Hepatocyte (in vitro differentiated cells): ENCODE results near the gene EIF3L. TPM values are rescaled to one million over a fixed set of nuclear protein-coding genes. Genes with fewer than 3 reads are reported as not detected.

Source experiments
- DNase-seq: peaks from one replicate; pipeline ENCODE4 v3.0.0-alpha.2; 2016; ENCODE audit warnings: low spot score
- H2AFZ ChIP-seq: fragments of 200-600 bp; sonication (generic); 2 replicates; pipeline ENCODE4 v1.6.0; 2016; ENCODE audit warnings: antibody characterized with exemption, mild to moderate bottlenecking
- H3K27ac ChIP-seq: fragments of 200-600 bp; sonication (generic); 2 replicates; pipeline ENCODE4 v1.5.1; 2016; ENCODE audit warnings: mild to moderate bottlenecking
- H3K27me3 ChIP-seq: fragments of 200-600 bp; sonication (generic); 2 replicates; pipeline ENCODE4 v1.6.1; 2016
- H3K36me3 ChIP-seq: fragments of 200-600 bp; sonication (generic); replicated peaks from 2 replicates; pipeline ENCODE4 v1.5.1; 2016; ENCODE audit warnings: low read depth; ENCODE audit not compliant: insufficient read depth
- H3K4me1 ChIP-seq: fragments of 200-600 bp; sonication (generic); 2 replicates; pipeline ENCODE4 v1.5.1; 2016; ENCODE audit warnings: mild to moderate bottlenecking, moderate library complexity; ENCODE audit not compliant: insufficient read depth
- H3K4me2 ChIP-seq: fragments of 200-600 bp; sonication (generic); 2 replicates; pipeline ENCODE4 v1.6.0; 2016
- H3K4me3 ChIP-seq: fragments of 200-600 bp; sonication (generic); 2 replicates; pipeline ENCODE4 v1.5.1; 2016; ENCODE audit warnings: mild to moderate bottlenecking
- H3K79me2 ChIP-seq: fragments of 200-600 bp; sonication (generic); 2 replicates; pipeline ENCODE4 v1.6.0; 2017; ENCODE audit warnings: mild to moderate bottlenecking
- H3K9me2 ChIP-seq: fragments of 200-600 bp; sonication (generic); replicated peaks from 2 replicates; pipeline ENCODE4 v1.6.0; 2017; ENCODE audit warnings: mild to moderate bottlenecking; ENCODE audit not compliant: insufficient read depth
- H3K9me3 ChIP-seq: fragments of 200-600 bp; sonication (generic); 2 replicates; pipeline ENCODE4 v1.5.1; 2016; ENCODE audit warnings: low read depth, mild to moderate bottlenecking
- H4K20me1 ChIP-seq: fragments of 200-600 bp; sonication (generic); 2 replicates; pipeline ENCODE4 v1.6.0; 2016; ENCODE audit warnings: mild to moderate bottlenecking; ENCODE audit not compliant: insufficient read depth, poor library complexity, severe bottlenecking
- CTCF ChIP-seq: fragments of 200-600 bp; sonication (generic); IDR thresholded peaks from 2 replicates; pipeline ENCODE4 v1.5.1; 2016; ENCODE audit warnings: antibody characterized with exemption, mild to moderate bottlenecking; ENCODE audit not compliant: poor library complexity
- EZH2 ChIP-seq: fragments of 200-600 bp; sonication (generic); IDR thresholded peaks from 2 replicates; pipeline ENCODE4 v1.6.1; 2016; ENCODE audit warnings: antibody characterized with exemption, mild to moderate bottlenecking, borderline replicate concordance
- EZH2phosphoT487 ChIP-seq: fragments of 200-600 bp; sonication (generic); IDR thresholded peaks from one replicate; pipeline ENCODE4 v1.6.1; 2018; ENCODE audit warnings: antibody characterized with exemption, mild to moderate bottlenecking, low read depth, moderate library complexity; ENCODE audit not compliant: unreplicated experiment, severe bottlenecking
- WGBS: methylation state at CpG from one replicate; pipeline ENCODE4 v1.1.6; 2016; ENCODE audit warnings: low lambda C conversion rate; ENCODE audit errors: missing lambda C conversion rate; 5-methylcytosine and 5-hydroxymethylcytosine counted together
- polyA plus RNA-seq: library from polyadenylated mRNA; unstranded; fragments of >200 nt; fragmentation: Nextera tagmentation; extraction: Ambion mirVana; gene quantifications from 2 replicates; pipeline ENCODE4 v1.2.1, GENCODE V29; 2016
- total RNA-seq: library from RNA; depleted of rRNA; stranded (reverse); fragments of >200 nt; gene quantifications from 2 replicates; pipeline ENCODE4 v1.2.3, GENCODE V29; 2014

Gene EIF3L
- total and polyA plus RNA-seq, 2 experiments from 2014 or later: 172 to 365 TPM

- H2AFZ ChIP-seq: no peak overlapping the region
- WGBS: 94% methylated on average over 3 of the region's 3 CpGs
- H3K4me2 ChIP-seq: no peak overlapping the region
- no peaks in the 10 kb centered on the region for H3K4me1 ChIP-seq
- DNase-seq: no peak
- H3K27me3 ChIP-seq: no peaks in the 10 kb centered on the region
- no peaks in the 10 kb centered on the region for H3K9me3 ChIP-seq
- H4K20me1 ChIP-seq: no peaks in the 10 kb centered on the region
- H3K27ac ChIP-seq: no peak overlapping the region
- no peaks in the 10 kb centered on the region for H3K36me3 ChIP-seq
- TF ChIP-seq CTCF: no peak
- TF ChIP-seq EZH2: no peak
- no peak for TF ChIP-seq EZH2phosphoT487
- H3K79me2 ChIP-seq: no peaks in the 10 kb centered on the region
- H3K4me3 ChIP-seq: no peak overlapping the region
- H3K9me2 ChIP-seq: no peaks in the 10 kb centered on the region
These were observed 76.1 kb downstream of the EIF3L start for GRCh38 chr22:37925330-37925729.

- Histone ChIP-seq H3K4me1 (no peaks in the 10 kb centered on the region), H3K27ac (no peak overlapping the region), H3K79me2 (no peaks in the 10 kb centered on the region), H4K20me1 (no peaks in the 10 kb centered on the region), H3K36me3 (no peaks in the 10 kb centered on the region), H2AFZ (no peak overlapping the region), H3K9me2 (no peaks in the 10 kb centered on the region), H3K9me3 (no peaks in the 10 kb centered on the region), H3K4me2 (no peak overlapping the region), H3K4me3 (no peak overlapping the region), H3K27me3 (no peaks in the 10 kb centered on the region)
- no peak for DNase-seq
- no peak for TF ChIP-seq EZH2
- TF ChIP-seq CTCF: no peak
- no peak for TF ChIP-seq EZH2phosphoT487
- 99% methylated on average over 10 of the region's 15 CpGs for WGBS
These were observed 76.5 kb downstream of the EIF3L start for GRCh38 chr22:37925767-37926166.

GRCh38 chr22:37926358-37926757 lies 77.1 kb downstream of the EIF3L start:
- H3K27ac ChIP-seq: no peak overlapping the region
- WGBS: 94% methylated on average over 7 of the region's 7 CpGs

More at GRCh38 chr22:37926358-37926757, 77.1 kb downstream of the EIF3L start:
- no peak overlapping the region for H3K4me3 ChIP-seq
- H3K79me2 ChIP-seq: no peaks in the 10 kb centered on the region
- no peaks in the 10 kb centered on the region for H3K27me3 ChIP-seq
- TF ChIP-seq EZH2 (no peak), CTCF (no peak), EZH2phosphoT487 (no peak)
- H3K9me2 ChIP-seq: no peaks in the 10 kb centered on the region
- no peaks in the 10 kb centered on the region for H3K36me3 ChIP-seq
- no peaks in the 10 kb centered on the region for H3K9me3 ChIP-seq
- no peaks in the 10 kb centered on the region for H3K4me1 ChIP-seq
- no peak for DNase-seq
- no peak overlapping the region for H3K4me2 ChIP-seq
- H2AFZ ChIP-seq: no peak overlapping the region
- no peaks in the 10 kb centered on the region for H4K20me1 ChIP-seq
